Tibial artery (tissue), 4 donors: ENCODE results near the gene PCDHGA12.
"Not testable (repeated sequence)": the region's sequence is repeated elsewhere in the genome, so short reads cannot be mapped to it uniquely, and the experiment has no call there.

Experiments
- DNase-seq, 2 donors: peaks; one replicate each; pipeline ENCODE4 v3.0.0-alpha.2; 2019
- H3K27ac ChIP-seq, 2 donors: fragments of 200-600 bp; sonication (generic) in 1 of 2; 1 replicate in 1 of 2; 2 replicates in 1 of 2; pipeline ENCODE4 v1.5.1; 2018 to 2019; ENCODE audit warnings: mild to moderate bottlenecking in 1 of 2
- H3K27me3 ChIP-seq, 2 donors: fragments of 200-600 bp; sonication (generic) in 1 of 2; one replicate each; pipeline versions ENCODE4 v1.5.1 to v1.6.0; 2016 to 2019
- H3K36me3 ChIP-seq, 3 donors: fragments of 200-600 bp; sonication (generic) in 2 of 3; one replicate each; pipeline ENCODE4 v1.5.1; 2016 to 2019; ENCODE audit warnings: mild to moderate bottlenecking in 2 of 3
- H3K4me1 ChIP-seq, 4 donors: fragments of 200-600 bp; sonication (generic) in 2 of 4; 1 replicate in 3 of 4; 2 replicates in 1 of 4; pipeline ENCODE4 v1.5.1; 2016 to 2019
- H3K4me3 ChIP-seq, 2 donors: fragments of 200-600 bp; sonication (generic) in 1 of 2; 1 replicate in 1 of 2; 2 replicates in 1 of 2; pipeline ENCODE4 v1.5.1; 2018 to 2019; ENCODE audit warnings: mild to moderate bottlenecking in 2 of 2
- H3K9me3 ChIP-seq, 3 donors: fragments of 200-600 bp; sonication (generic) in 1 of 3; one replicate each; pipeline ENCODE4 v1.5.1; 2016 to 2019
- intact Hi-C: fragments of 100-400 bp; cut with DNase I; formaldehyde crosslinking; loops from one replicate; pipeline ENCODE4 v1.15.0; 2023; ENCODE audit warnings: low total_unique reads
- TF ChIP-seq, protein P1 (sequence below), 2 experiments: fragments of 200-600 bp in 1 of 2; fragments of 450-650 bp in 1 of 2; IDR thresholded peaks; one replicate each; pipeline ENCODE4 v1.5.1; 2017 to 2019; ENCODE audit warnings: antibody characterized with exemption in 2 of 2, mild to moderate bottlenecking in 1 of 2, moderate library complexity in 1 of 2

Gene PCDHGA12

DNA sequence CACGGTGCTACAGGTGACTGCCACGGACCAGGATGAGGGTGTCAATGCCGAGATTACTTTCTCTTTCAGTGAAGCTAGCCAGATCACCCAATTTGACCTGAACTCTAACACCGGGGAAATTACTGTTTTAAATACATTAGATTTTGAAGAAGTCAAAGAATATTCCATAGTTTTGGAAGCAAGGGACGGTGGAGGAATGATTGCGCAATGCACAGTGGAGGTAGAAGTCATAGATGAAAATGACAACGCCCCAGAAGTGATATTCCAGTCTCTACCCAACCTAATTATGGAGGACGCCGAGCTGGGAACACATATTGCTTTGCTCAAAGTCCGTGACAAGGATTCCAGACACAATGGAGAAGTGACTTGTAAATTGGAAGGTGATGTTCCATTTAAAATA lies 41.6 kb upstream of the PCDHGA12 start:
- peaks cover 35 to 98% (median 86%) of the 10 kb centered on the region in 3 donors for H3K9me3 ChIP-seq
- intact Hi-C loops, result no loop called here
- H3K4me1 ChIP-seq, result no peaks in the 10 kb centered on the region
- TF ChIP-seq, protein P1, sequence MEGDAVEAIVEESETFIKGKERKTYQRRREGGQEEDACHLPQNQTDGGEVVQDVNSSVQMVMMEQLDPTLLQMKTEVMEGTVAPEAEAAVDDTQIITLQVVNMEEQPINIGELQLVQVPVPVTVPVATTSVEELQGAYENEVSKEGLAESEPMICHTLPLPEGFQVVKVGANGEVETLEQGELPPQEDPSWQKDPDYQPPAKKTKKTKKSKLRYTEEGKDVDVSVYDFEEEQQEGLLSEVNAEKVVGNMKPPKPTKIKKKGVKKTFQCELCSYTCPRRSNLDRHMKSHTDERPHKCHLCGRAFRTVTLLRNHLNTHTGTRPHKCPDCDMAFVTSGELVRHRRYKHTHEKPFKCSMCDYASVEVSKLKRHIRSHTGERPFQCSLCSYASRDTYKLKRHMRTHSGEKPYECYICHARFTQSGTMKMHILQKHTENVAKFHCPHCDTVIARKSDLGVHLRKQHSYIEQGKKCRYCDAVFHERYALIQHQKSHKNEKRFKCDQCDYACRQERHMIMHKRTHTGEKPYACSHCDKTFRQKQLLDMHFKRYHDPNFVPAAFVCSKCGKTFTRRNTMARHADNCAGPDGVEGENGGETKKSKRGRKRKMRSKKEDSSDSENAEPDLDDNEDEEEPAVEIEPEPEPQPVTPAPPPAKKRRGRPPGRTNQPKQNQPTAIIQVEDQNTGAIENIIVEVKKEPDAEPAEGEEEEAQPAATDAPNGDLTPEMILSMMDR (IDR thresholded peaks at IDR 0.05), result no peak
- no peaks in the 10 kb centered on the region for H3K27me3 ChIP-seq
- no peak for DNase-seq
- H3K27ac ChIP-seq, result no peak overlapping the region
- no peak overlapping the region for H3K4me3 ChIP-seq
- peaks cover 4 to 78% (median 70%) of the 10 kb centered on the region in 3 donors for H3K36me3 ChIP-seq

DNA sequence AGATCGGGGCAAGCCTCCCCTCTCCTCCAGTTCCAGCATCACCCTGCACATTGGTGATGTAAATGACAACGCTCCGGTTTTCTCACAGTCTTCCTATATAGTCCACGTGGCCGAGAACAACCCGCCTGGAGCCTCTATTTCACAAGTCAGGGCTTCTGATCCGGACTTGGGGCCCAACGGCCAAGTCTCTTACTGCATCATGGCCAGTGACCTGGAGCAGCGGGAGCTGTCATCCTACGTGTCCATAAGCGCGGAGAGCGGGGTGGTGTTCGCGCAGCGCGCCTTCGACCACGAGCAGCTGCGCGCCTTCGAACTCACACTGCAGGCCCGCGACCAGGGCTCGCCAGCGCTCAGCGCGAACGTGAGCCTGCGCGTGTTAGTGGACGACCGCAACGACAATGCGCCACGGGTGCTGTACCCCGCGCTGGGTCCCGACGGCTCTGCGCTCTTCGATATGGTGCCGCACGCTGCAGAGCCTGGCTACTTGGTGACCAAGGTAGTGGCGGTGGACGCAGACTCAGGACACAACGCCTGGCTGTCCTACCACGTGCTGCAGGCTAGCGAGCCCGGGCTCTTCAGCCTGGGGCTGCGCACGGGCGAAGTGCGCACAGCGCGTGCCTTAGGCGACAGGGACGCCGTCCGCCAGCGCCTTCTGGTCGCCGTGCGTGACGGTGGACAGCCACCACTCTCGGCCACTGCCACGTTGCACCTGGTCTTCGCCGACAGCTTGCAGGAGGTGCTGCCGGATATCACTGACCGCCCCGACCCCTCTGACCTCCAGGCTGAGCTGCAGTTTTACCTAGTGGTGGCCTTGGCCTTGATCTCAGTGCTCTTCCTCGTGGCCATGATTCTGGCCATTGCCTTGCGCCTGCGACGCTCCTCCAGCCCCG lies 40.9 kb upstream of the PCDHGA12 start:
- H3K9me3 ChIP-seq, result peaks cover 35 to 98% (median 86%) of the 10 kb centered on the region in 3 donors
- peaks cover 4 to 74% (median 66%) of the 10 kb centered on the region in 3 donors for H3K36me3 ChIP-seq
- TF ChIP-seq, protein P1 (IDR thresholded peaks at IDR 0.05), result no peak
- intact Hi-C loops, result no loop called here
- DNase-seq, result no peak
- H3K4me1 ChIP-seq, result no peaks in the 10 kb centered on the region
- H3K4me3 ChIP-seq, result no peak overlapping the region
- H3K27me3 ChIP-seq, result no peaks in the 10 kb centered on the region
- no peak overlapping the region for H3K27ac ChIP-seq

DNA sequence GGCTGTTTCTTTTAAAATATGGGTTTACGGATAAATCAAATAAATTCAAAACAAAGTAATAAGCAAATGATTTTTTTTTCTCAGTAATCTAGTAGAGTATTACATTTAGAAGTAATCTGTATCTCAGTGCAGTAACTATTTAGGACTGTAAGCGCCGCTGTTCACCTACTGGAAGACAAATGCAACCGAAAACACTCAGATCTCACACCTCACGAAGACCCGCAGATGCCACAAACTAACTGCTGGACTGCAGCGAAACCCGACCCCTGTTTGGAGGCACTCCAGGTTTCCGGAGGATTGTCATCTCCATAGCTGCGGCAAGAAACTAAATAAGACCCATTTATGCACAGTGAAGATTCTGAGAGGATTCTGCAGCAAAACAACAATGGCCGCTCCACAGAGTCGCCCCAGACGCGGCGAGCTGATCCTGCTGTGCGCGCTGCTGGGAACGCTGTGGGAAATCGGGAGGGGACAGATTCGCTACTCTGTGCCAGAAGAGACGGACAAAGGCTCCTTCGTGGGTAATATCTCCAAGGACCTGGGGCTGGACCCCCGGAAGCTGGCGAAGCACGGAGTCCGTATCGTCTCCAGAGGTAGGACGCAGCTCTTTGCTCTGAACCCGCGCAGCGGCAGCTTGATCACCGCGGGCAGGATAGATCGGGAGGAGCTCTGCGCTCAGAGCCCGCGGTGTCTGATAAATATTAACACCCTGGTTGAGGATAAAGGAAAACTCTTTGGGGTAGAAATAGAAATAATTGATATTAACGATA lies 37.7 kb upstream of the PCDHGA12 start, which contains the start of gene PCDHGA8:
Gene PCDHGA8, plus strand, starts transcription at position 205 of the 770 bp plus-strand sequence. Its CDS starts 181 bp downstream, at position 386.
- Histone ChIP-seq H3K27me3 (no peaks in the 10 kb centered on the region), H3K9me3 (peaks cover 35 to 98% (median 84%) of the 10 kb centered on the region in 3 donors), H3K4me1 (no peaks in the 10 kb centered on the region), H3K36me3 (peaks cover 4 to 63% (median 45%) of the 10 kb centered on the region in 3 donors), H3K27ac (no peak within 1 kb of the TSS), H3K4me3 (no peak within 1 kb of the TSS)
- no peak for DNase-seq
- intact Hi-C loops, result no loop called here
- TF ChIP-seq, protein P1 (IDR thresholded peaks at IDR 0.05), result no peak

DNA sequence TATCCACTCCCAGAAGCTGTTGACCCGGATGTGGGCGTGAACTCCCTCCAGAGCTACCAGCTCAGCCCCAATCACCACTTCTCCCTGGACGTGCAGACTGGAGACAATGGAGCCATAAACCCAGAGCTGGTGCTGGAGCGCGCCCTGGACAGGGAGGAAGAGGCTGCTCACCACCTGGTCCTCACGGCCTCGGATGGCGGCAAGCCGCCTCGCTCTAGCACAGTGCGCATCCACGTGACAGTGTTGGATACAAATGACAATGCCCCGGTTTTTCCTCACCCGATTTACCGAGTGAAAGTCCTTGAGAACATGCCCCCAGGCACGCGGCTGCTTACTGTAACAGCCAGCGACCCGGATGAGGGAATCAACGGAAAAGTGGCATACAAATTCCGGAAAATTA lies 37.0 kb upstream of the PCDHGA12 start:
- Histone ChIP-seq H3K4me1 (no peaks in the 10 kb centered on the region), H3K27ac (no peak overlapping the region), H3K36me3 (peaks cover 4 to 63% (median 45%) of the 10 kb centered on the region in 3 donors), H3K27me3 (no peaks in the 10 kb centered on the region), H3K9me3 (peaks cover 37 to 98% (median 84%) of the 10 kb centered on the region in 3 donors), H3K4me3 (no peak overlapping the region)
- TF ChIP-seq, protein P1 (IDR thresholded peaks at IDR 0.05), result no peak
- intact Hi-C loops, result no loop called here
- no peak for DNase-seq

DNA sequence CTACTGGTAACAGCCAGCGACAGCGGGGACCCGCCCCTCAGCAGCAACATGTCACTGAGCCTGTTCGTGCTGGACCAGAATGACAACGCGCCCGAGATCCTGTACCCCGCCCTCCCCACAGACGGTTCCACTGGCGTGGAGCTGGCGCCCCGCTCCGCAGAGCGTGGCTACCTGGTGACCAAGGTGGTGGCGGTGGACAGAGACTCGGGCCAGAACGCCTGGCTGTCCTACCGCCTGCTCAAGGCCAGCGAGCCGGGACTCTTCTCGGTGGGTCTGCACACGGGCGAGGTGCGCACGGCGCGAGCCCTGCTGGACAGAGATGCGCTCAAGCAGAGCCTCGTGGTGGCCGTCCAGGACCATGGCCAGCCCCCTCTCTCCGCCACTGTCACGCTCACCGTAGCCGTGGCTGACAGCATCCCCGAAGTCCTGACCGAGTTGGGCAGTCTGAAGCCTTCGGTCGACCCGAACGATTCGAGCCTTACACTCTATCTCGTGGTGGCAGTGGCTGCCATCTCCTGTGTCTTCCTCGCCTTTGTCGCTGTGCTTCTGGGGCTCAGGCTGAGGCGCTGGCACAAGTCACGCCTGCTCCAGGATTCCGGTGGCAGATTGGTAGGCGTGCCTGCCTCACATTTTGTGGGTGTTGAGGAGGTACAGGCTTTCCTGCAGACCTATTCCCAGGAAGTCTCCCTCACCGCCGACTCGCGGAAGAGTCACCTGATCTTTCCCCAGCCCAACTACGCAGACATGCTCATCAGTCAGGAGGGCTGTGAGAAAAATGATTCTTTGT lies 35.7 kb upstream of the PCDHGA12 start:
- H3K4me3 ChIP-seq, intact Hi-C loops, H3K27ac ChIP-seq, DNase-seq, H3K27me3 ChIP-seq, H3K4me1 ChIP-seq: not testable (repeated sequence)
- Histone ChIP-seq H3K9me3 (peaks cover 49 to 98% (median 83%) of the 10 kb centered on the region in 3 donors), H3K36me3 (peaks cover 4 to 64% (median 45%) of the 10 kb centered on the region in 3 donors)
